HTR-8/SVneo (cell line): ENCODE results near the gene MALRD1.
"Not testable (repeated sequence)": the region's sequence is repeated elsewhere in the genome, so short reads cannot be mapped to it uniquely, and the experiment has no call there.

Experiments used
- DNase-seq: peaks from one replicate; pipeline ENCODE4 v3.0.0; 2011; ENCODE audit warnings: low spot score, mixed read lengths; ENCODE audit not compliant: insufficient read length
- FAIRE-seq: peaks from 2 replicates; lab custom pipeline; 2011; peaks lifted over from hg19 to GRCh38; lab: Jason Lieb, UNC

Gene MALRD1

DNA sequence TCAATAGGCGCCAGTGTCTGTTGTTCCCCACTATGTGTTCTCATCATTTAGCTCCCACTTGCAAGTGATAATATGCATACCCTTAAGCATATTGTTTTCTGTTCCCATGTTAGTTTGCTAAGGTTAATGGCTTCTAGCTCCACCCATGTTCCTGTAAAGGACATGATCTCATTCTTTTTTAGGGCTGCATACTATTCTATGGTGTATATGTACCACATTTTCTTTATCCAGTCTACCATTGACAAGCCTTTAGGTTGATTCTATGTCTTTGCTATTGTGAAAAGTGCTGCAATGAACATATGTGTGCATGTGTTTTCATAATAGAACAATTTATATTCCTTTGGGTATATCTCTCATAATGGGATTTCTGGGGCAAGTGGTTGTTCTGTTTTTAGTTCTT is 689.8 kb downstream of the MALRD1 start:
- no peak for DNase-seq
- FAIRE-seq, result no peak

GRCh38 chr10:19739232-19739631 is 690.6 kb downstream of the MALRD1 start:
- not testable (repeated sequence) for DNase-seq, FAIRE-seq

DNA sequence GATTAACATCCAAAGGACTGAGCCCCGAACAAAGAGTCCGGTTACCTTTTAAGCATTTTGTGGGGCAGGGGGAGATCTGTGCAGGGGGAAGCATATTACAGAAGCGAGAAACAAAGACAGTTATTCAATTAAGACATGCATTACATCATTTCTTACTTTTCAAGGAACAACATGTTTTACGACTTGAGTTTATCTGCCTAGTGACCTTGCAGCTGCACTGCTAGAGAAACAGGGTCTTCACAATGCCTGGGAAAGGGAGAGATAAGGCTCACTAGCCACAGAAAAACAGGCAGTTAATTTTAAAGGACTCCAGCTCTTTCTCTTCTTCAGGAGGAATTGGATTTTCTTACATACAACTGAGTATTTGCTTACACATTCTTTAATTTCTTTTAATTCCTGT is 693.5 kb downstream of the MALRD1 start:
- not testable (repeated sequence) for DNase-seq, FAIRE-seq

GRCh38 chr10:19745672-19746071 is 697.1 kb downstream of the MALRD1 start:
- DNase-seq (no peak), FAIRE-seq (no peak)

DNA sequence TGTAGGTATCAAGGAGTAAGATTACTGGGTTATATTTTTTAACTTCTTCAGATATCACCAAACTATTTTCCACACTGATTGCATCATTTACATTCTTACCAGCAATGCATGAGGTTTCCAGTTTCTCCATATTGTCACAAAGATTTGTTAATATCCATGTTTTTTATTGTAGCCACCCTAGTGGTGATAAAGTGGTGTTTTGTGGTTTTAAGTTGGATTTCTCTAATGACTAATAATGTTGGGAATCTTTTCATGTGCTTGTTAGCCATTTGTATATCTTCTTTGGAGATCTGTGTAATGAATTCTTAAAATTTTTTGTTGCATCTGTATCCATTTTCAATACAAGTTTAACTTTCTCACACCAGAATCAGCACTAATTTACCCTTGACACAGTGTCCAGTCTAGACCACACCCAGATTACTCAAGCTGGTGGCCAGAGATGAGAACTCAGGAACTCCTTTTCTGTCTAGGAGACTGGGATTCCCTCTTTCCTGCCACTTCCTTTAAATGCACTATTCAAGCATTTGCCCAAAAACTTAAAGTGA is 700.7 kb downstream of the MALRD1 start:
- FAIRE-seq, result no peak

GRCh38 chr10:19750972-19751371 is 702.4 kb downstream of the MALRD1 start:
- no peak for FAIRE-seq
- DNase-seq, result no peak

More for the DNA sequence above, 700.7 kb downstream of the MALRD1 start:
- DNase-seq, result no peak

- DNase-seq (no peak), FAIRE-seq (no peak)
Measured at GRCh38 chr10:19756919-19757318, 708.3 kb downstream of the MALRD1 start.

GRCh38 chr10:19762026-19762425 is 713.4 kb downstream of the MALRD1 start:
- FAIRE-seq (no peak), DNase-seq (no peak)

DNA sequence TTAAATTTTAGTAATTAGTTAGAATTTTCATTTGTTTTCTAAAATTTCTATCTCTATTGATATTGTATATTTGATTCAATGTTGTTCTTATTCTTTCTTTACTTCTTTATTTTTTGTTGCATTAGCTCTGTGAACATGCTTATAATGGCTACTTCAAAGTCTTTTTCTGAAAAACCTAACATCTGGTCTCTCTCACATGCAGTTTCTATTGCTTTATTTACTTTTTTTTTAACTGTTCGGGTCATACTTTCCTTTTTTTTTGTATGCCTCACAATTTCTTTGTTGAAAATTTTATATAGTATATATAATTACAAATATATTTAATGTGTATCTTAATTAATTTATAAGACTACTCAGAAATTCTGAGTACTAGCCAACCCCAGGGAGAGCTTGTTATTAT is 715.5 kb downstream of the MALRD1 start:
- DNase-seq, result no peak
- no peak for FAIRE-seq

DNA sequence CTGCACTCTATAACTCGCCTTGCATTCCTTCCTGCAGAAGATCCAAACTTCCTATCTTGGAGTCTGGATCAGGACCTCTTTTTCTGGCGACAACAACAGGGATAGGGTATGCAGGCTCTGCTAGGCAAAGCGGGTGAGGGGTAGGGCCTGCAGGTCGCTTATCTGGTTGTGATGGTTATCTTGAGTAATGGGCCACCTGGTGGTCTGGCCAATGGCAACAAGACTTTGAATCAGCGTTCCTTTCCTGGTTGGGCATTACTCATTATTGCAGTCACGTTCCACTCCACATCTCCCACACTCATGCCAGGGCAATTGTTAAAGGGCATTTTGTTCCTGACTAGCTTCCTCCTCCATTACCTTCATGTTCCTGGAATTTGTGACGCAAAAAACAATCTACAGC is 719.3 kb downstream of the MALRD1 start:
- no peak for FAIRE-seq
- no peak for DNase-seq

DNA sequence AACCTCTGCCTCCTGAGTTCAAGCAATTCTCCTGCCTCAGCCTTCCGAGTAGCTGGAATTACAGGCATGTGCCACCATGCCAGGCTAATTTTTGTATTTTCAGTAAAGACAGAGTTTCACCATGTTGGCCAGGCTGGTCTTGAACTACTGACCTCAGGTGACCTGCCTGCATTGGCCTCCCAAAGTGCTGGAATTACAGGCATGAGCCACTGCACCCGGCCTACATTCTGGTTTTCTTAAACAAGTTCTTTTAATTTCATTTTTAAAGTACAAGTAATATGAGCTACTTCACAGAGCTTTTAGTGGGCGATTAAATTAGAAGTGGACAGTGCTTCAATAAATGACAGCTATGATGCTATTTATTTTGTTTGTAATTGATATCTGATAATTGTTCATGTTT is 721.2 kb downstream of the MALRD1 start:
- DNase-seq, FAIRE-seq: not testable (repeated sequence)

GRCh38 chr10:19772972-19773371 is 724.4 kb downstream of the MALRD1 start:
- no peak for DNase-seq
- no peak for FAIRE-seq

DNA sequence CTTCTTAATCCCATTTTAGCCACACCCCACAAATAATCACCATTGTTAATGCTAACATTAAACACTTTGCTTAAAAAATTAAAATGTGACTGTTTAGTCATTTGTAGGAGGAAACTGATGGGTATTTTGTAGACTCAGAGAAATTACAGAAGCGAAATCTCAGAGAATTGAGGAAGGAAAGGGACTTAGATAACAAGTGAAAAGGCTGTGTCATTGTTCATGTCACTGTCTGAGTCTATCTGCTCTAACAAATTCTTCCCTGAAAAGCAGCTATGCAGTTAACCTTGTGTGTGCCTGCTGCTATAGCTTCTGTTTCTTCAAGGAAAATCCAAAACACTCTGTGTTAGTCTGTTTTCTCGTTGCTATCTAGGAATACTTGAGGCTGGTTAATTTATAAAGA is 726.7 kb downstream of the MALRD1 start:
- no peak for FAIRE-seq
- no peak for DNase-seq

DNA sequence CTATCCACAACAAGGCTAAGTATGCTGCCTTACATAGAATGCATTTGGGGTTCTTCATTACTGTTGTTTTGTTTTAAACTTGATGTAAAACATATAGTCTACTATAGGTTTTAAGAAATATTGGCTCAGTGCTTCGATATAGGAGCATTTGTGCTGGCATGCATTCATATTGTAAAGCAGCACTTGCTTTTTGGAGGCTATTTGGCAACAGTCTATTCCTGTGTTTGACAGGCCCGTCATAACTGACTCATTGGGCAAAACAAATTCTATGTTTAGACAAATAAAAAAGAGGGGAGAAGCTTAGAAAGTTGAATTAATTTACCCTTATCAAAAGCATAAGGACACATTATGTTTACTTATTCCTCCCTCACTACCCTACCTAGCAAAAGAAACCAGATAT is 729.2 kb downstream of the MALRD1 start:
- no peak for FAIRE-seq
- no peak for DNase-seq

DNA sequence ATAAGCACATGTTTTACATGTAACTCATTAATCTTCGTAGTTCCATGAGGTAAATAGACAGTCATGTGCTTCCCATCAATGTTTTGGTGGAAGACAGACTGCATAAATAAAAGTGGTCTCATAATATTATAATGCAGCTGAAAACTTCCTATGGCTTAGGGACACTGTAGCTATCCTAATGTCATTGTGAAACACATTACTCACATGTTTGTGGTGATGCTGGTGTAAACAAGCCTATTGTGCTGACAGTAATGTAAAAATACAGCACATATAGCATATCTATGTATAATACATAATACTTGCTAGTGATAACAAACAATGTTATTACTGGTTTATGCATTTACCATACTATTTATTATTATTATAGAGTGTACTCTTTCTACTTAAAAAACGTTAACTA is 730.4 kb downstream of the MALRD1 start:
- DNase-seq, result no peak
- FAIRE-seq, result no peak

- FAIRE-seq (no peak), DNase-seq (no peak)
Measured at GRCh38 chr10:19782430-19783089, 734.0 kb downstream of the MALRD1 start.

GRCh38 chr10:19783721-19784120 is 735.1 kb downstream of the MALRD1 start:
- FAIRE-seq, result no peak

More at GRCh38 chr10:19783721-19784120, 735.1 kb downstream of the MALRD1 start:
- no peak for DNase-seq
